ENCODE data around the gene PRPF4.
A peak's percentile ranks its signal among the peaks of the same experiment; 100 is the strongest.
"Not testable (repeated sequence)": the region's sequence is repeated elsewhere in the genome, so short reads cannot be mapped to it uniquely, and the experiment has no call there.

Gene PRPF4

GRCh38 chr9:113275157-113276131 lies at the start of gene PRPF4, which contains the start of gene CDC26:
Gene PRPF4 (plus strand): TSS chr9:113275658. CDS start chr9:113275744, 86 bp downstream.
Gene CDC26 (minus strand): TSS chr9:113275572. CDS start chr9:113272507, 3,065 bp downstream.
- DNase-seq: peak; percentile 87

GRCh38 chr9:113227436-113227835 lies 48.0 kb upstream of the PRPF4 start:
- DNase-seq: no peak

GRCh38 chr9:113228130-113228665 lies 47.3 kb upstream of the PRPF4 start:
- peak; percentile 2 for DNase-seq

GRCh38 chr9:113231701-113232100 lies 43.8 kb upstream of the PRPF4 start:
- no peak for DNase-seq

- not testable (repeated sequence) for DNase-seq
These were observed 39.7 kb upstream of the PRPF4 start for GRCh38 chr9:113235701-113236255.

- DNase-seq: no peak
These were observed 38.4 kb upstream of the PRPF4 start for GRCh38 chr9:113237026-113237425.

- DNase-seq: no peak
These were observed 37.1 kb upstream of the PRPF4 start for GRCh38 chr9:113238202-113238858.

GRCh38 chr9:113238859-113239232 lies 36.6 kb upstream of the PRPF4 start:
- DNase-seq: no peak

GRCh38 chr9:113241161-113241560 lies 34.3 kb upstream of the PRPF4 start:
- DNase-seq: no peak

DNA sequence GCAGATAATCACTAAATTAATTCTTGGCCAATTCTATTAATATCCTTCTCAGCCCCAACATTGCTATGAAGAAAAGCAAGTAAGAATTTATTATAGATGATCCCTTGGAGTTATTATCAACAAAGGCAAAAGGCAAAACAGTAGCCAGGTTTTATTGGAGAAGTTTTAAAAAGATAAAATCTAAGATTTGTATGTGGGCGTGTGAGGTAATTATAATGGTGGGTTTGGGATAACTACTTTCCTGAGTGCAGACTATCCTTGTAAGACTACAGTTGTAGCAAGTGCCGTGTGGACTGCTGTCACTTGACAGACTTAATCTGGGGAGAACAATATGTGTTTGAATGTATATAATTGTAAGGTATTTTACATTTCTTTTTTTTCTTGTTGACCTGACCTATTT lies 30.9 kb upstream of the PRPF4 start:
- DNase-seq: no peak

- DNase-seq: no peak
These were observed 29.6 kb upstream of the PRPF4 start for GRCh38 chr9:113245894-113246293.

GRCh38 chr9:113246928-113247327 lies 28.5 kb upstream of the PRPF4 start:
- DNase-seq: no peak

DNA sequence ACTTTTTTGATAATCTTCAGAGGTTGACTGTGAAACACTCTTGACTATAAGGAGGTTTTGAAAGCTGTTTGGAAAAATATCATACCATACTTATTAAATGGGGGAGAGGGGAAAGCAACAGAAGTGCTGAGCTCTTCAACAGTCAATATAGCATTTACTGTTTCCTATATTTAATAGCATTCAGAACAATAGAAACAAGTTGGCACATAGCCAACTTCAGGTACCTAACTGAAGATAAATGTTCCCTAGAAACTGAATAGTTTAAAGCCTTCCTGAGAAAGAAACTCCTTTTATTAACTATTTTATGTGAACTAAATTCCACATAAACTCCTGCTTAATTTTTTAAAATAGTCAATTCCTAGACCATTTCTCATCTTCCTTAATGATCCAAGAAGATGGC lies 27.8 kb upstream of the PRPF4 start:
- DNase-seq: no peak

GRCh38 chr9:113249661-113250060 lies 25.8 kb upstream of the PRPF4 start:
- not testable (repeated sequence) for DNase-seq

- DNase-seq: no peak
These were observed 24.7 kb upstream of the PRPF4 start for GRCh38 chr9:113250807-113251206.

- no peak for DNase-seq
These were observed 20.5 kb upstream of the PRPF4 start for GRCh38 chr9:113254991-113255390.

GRCh38 chr9:113255438-113255837 lies 20.0 kb upstream of the PRPF4 start:
- DNase-seq: no peak

GRCh38 chr9:113257863-113258262 lies 17.6 kb upstream of the PRPF4 start:
- no peak for DNase-seq

DNA sequence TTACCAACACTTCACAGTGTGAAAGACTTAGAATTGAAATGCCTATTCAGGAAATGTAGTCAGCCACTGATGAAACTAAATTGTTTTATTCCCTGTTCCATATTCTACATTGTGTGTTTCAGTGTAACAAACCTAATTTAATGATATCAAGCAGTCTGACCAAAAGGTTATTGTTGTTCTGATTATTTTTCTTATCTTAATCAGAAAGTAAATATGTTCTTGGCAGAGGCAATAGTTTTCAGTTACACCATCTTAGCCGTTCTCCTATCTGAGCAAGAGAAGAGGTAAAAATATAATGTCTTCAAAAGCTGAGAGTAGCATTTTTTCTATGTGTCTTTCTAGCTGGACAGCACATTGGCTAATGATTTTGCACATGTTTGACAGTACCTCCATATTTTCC lies 17.2 kb upstream of the PRPF4 start:
- no peak for DNase-seq

GRCh38 chr9:113261917-113262671 lies 13.4 kb upstream of the PRPF4 start:
- no peak for DNase-seq

DNA sequence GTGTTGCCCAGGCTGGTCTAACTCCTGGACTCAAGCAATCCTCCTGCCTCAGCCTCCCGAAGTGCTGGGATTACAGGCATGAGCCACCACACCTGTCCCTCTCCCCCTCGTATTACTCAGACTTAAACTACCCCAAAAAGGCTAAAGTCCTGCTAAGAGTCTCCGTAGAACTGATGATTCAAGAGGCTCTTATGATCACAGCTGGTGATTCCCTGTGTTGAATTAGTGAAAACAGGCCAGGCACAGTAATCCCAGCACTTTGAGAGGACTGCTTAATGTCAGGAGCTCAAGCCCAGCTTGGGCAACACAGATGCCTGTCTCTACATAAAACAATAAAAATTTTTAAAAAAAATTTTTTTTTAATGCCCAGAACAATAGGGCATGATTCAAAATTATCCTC lies 9.3 kb upstream of the PRPF4 start:
- no peak for DNase-seq

DNA sequence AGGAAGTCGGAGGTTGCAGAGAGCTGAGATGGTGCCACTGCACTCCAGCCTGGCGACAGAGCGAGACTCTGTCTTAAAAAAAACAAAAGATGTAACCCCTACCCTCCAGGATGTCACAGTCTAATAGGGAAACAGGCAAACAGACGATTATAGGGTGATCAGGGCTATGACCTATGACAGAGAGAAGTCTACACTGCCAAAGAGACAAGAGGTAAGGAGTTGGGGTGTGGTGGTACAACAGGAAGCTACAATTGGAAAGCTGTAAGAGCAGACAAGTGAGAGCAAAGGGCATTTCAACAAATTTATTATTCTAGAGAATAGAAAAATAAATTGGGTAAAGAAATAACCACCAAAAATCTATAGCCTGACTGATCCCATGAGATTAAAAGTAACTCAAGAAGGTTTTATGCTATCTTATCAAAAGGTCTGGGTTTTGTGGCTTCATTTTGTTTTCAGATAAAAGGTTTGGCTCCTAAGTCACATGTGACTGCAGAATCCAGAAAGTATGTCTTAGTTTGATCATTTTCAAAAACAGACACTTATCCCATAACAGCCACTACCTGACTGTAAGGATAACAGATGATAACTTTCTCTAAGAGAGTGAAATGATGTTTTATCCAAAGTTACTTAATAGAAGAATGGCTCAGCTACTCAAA lies 7.4 kb upstream of the PRPF4 start:
- no peak for DNase-seq

Measured in NCI-H187 treated with DMSO at 0.1 percent for 48 hours (cell line).